Stimulated activated CD8-positive, alpha-beta memory T cell treated with anti-CD3 and anti-CD28 coated beads, Interleukin-4, amount 100 ng/mL, for 1 hour (primary cell): Measurements from ENCODE around the gene ZNF286A.
"Not testable (repeated sequence)": the region's sequence is repeated elsewhere in the genome, so short reads cannot be mapped to it uniquely, and the experiment has no call there.

Experiments used
- DNase-seq, 2 donors: peaks; one replicate each; pipeline ENCODE4 v3.0.0-alpha.2; 2020; ENCODE audit warnings: low read depth in 2 of 2, low spot score in 1 of 2

The ZNF286A gene

DNA sequence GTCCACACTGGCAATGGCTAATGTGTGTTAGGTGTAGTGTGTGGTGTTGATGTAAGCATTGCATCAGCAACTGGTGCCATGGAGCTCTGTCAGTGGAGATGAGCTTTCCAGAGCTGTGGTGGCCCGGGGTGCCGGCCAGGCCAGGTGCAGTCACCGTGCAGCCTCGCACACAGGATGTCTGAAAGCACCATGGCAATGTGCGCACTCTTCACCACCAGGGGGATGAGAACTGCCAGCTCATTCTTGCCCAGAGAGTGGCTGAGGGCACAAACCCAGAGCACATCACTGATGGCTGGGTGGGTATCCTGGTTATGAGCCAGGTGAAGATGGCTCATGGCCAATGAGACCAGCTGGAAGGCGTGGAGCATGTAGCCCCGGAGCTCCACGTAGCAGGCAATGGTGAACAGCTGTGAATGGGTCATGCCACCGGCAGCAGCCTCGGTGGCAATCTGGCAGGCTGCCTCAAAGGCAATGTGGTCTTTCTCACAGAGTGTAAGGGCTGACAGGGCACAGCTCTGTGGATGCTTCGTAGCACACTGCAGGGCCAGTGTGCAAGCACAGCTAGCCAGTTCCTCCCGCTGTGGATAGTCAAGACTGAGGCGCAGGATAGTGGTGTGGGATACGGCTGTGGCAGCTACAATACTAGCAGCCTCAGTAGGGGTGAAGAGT is 69.4 kb downstream of the ZNF286A start:
- not testable (repeated sequence) for DNase-seq
